Transverse colon (tissue), 4 donors: ENCODE data around the gene PIRT.

Experiments used
- POLR2AphosphoS5 ChIP-seq, 3 donors: sonication (generic); formaldehyde crosslinking; IDR thresholded peaks; one replicate each; pipeline ENCODE4 v1.6.1; 2016; ENCODE audit warnings: antibody characterized with exemption in 3 of 3
- TF ChIP-seq, protein P1 (sequence below), 5 experiments: fragments of 200-600 bp in 3 of 5; fragments of 450-650 bp in 2 of 5; sonication (generic) in 3 of 5; IDR thresholded peaks; 1 replicate in 2 of 5; 2 replicates in 3 of 5; pipeline ENCODE4 v1.5.1; 2016 to 2017; ENCODE audit warnings: antibody characterized with exemption in 5 of 5, inconsistent platforms in 3 of 5, mild to moderate bottlenecking in 2 of 5, moderate library complexity in 1 of 5

DNA sequence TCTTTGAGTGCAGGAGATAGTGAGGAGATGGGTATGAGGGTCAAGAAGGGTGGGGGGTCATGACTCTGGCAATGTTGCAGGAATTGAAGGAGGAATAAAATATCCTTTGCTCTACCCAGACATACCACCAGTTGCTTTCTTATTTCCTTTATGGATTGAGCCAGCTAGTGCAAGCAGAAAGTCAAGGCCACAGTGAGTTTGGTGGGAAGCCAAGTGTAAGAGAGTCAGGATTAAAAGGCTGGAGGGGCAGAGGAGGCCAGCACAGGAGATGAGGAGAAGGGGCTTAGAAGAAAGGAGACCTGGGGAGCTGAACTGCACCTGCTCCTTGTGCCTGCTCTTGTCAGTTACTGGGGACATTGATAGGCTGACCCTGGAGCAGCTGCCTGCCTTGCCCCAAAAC is 16.1 kb downstream of the PIRT start:
- TF ChIP-seq, protein P1, sequence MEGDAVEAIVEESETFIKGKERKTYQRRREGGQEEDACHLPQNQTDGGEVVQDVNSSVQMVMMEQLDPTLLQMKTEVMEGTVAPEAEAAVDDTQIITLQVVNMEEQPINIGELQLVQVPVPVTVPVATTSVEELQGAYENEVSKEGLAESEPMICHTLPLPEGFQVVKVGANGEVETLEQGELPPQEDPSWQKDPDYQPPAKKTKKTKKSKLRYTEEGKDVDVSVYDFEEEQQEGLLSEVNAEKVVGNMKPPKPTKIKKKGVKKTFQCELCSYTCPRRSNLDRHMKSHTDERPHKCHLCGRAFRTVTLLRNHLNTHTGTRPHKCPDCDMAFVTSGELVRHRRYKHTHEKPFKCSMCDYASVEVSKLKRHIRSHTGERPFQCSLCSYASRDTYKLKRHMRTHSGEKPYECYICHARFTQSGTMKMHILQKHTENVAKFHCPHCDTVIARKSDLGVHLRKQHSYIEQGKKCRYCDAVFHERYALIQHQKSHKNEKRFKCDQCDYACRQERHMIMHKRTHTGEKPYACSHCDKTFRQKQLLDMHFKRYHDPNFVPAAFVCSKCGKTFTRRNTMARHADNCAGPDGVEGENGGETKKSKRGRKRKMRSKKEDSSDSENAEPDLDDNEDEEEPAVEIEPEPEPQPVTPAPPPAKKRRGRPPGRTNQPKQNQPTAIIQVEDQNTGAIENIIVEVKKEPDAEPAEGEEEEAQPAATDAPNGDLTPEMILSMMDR (IDR thresholded peaks at IDR 0.05) = no peak
- no peak for TF ChIP-seq POLR2AphosphoS5 (IDR thresholded peaks at IDR 0.05)
